IMR-90 (cell line): Measurements from ENCODE around the gene SP2. TPM values are rescaled to one million over a fixed set of nuclear protein-coding genes. Genes with fewer than 3 reads are reported as not detected.

Experiments
- ATAC-seq: fragments of 200-7000 bp; cut with Tn5 transposase; 2 replicates; pipeline ENCODE4 v1.9.1; 2020; ENCODE audit warnings: low read depth, mild to moderate bottlenecking, moderate library complexity
- BruUV-seq: library from RNA; stranded (reverse); fragments of 400-500 nt; replicated peaks from 2 replicates; lab custom pipeline; 2021; lab: Mats Ljungman, UMichigan
- CTCF ChIA-PET: fragments of 300-600 bp; formaldehyde crosslinking; extraction: SDS; loops from one replicate; lab custom pipeline; 2021; ENCODE audit warnings: antibody characterized with exemption; lab: Yijun Ruan, JAX
- POLR2A ChIA-PET: fragments of 300-600 bp; sonication (Branson Sonifier 250); formaldehyde crosslinking; loops from one replicate; lab custom pipeline; 2022; ENCODE audit warnings: antibody characterized with exemption; ENCODE audit not compliant: unreplicated experiment; lab: Charles Lee
- DNase-seq: peaks from one replicate; pipeline ENCODE4 v3.0.0; 2013
- H2AFZ ChIP-seq: replicated peaks from 2 replicates; pipeline ENCODE3; 2013; ENCODE audit warnings: low read length, mild to moderate bottlenecking; ENCODE audit not compliant: poor library complexity
- H2AK5ac ChIP-seq: 2 replicates; pipeline ENCODE4 v1.6.1; 2013; ENCODE audit warnings: low read depth, low read length, inconsistent platforms
- H2AK9ac ChIP-seq: replicated peaks from 2 replicates; pipeline ENCODE3; 2013; ENCODE audit warnings: mild to moderate bottlenecking, low read depth, low read length, moderate library complexity; ENCODE audit not compliant: poor library complexity
- H2BK120ac ChIP-seq: 2 replicates; pipeline ENCODE4 v1.6.1; 2013; ENCODE audit warnings: low read depth, low read length, inconsistent platforms
- H2BK15ac ChIP-seq: 3 replicates; pipeline ENCODE4 v1.6.1; 2013; ENCODE audit warnings: low read depth, low read length, inconsistent platforms
- H2BK20ac ChIP-seq: 2 replicates; pipeline ENCODE4 v1.6.1; 2013; ENCODE audit warnings: low read depth, mild to moderate bottlenecking, inconsistent platforms, low read length, moderate library complexity
- H2BK5ac ChIP-seq: 2 replicates; pipeline ENCODE4 v1.6.1; 2013; ENCODE audit warnings: mild to moderate bottlenecking, low read depth, low read length, inconsistent platforms; ENCODE audit not compliant: poor library complexity, severe bottlenecking
- H3K14ac ChIP-seq: replicated peaks from 2 replicates; pipeline ENCODE4 v1.6.1; 2013; ENCODE audit warnings: low read depth, low read length, inconsistent platforms
- H3K18ac ChIP-seq: 2 replicates; pipeline ENCODE4 v1.6.1; 2013; ENCODE audit warnings: low read depth, low read length, control low read depth
- H3K23ac ChIP-seq: 2 replicates; pipeline ENCODE4 v1.6.1; 2013; ENCODE audit warnings: low read depth, low read length, inconsistent platforms
- H3K27ac ChIP-seq: 2 replicates; pipeline ENCODE4 v1.5.1; 2013; ENCODE audit warnings: mild to moderate bottlenecking, control low read depth, low read length; ENCODE audit not compliant: insufficient read depth
- H3K27me3 ChIP-seq: 2 replicates; pipeline ENCODE4 v1.6.1; 2013; ENCODE audit warnings: low read length; ENCODE audit not compliant: control insufficient read depth, insufficient read depth
- H3K36me3 ChIP-seq: 2 replicates; pipeline ENCODE4 v1.6.1; 2013; ENCODE audit warnings: low read length, mixed read lengths; ENCODE audit not compliant: control insufficient read depth, insufficient read depth
- H3K4ac ChIP-seq: 2 replicates; pipeline ENCODE4 v1.6.1; 2013; ENCODE audit warnings: low read depth, low read length, inconsistent platforms
- H3K4me1 ChIP-seq: 2 replicates; pipeline ENCODE4 v1.6.1; 2013; ENCODE audit warnings: low read length, mixed read lengths; ENCODE audit not compliant: control insufficient read depth, insufficient read depth
- H3K4me2 ChIP-seq: 2 replicates; pipeline ENCODE4 v1.6.1; 2013; ENCODE audit warnings: low read depth, mild to moderate bottlenecking, control low read depth, low read length, moderate library complexity
- H3K4me3 ChIP-seq: 2 replicates; pipeline ENCODE4 v1.5.1; 2013; ENCODE audit warnings: low read depth, mild to moderate bottlenecking, control low read depth, low read length, moderate library complexity; ENCODE audit not compliant: insufficient read depth
- H3K56ac ChIP-seq: 2 replicates; pipeline ENCODE4 v1.6.1; 2013; ENCODE audit warnings: low read length, inconsistent platforms; ENCODE audit not compliant: insufficient read depth; ENCODE audit errors: extremely low read depth
- H3K79me1 ChIP-seq, 2 experiments: 2 replicates each; pipeline ENCODE4 v1.6.1; 2013; ENCODE audit warnings: low read length in 2 of 2, inconsistent platforms in 1 of 2, low read depth in 1 of 2
- H3K9ac ChIP-seq: 2 replicates; pipeline ENCODE4 v1.6.1; 2013; ENCODE audit warnings: low read depth, low read length, control low read depth
- H3K9me1 ChIP-seq: 2 replicates; pipeline ENCODE4 v1.6.1; 2013; ENCODE audit warnings: low read length, inconsistent platforms; ENCODE audit not compliant: insufficient read depth
- H3K9me3 ChIP-seq: 2 replicates; pipeline ENCODE4 v1.6.1; 2013; ENCODE audit warnings: low read length; ENCODE audit not compliant: control insufficient read depth, insufficient read depth
- H4K20me1 ChIP-seq: 2 replicates; pipeline ENCODE4 v1.6.1; 2013; ENCODE audit warnings: low read length, inconsistent platforms; ENCODE audit not compliant: insufficient read depth
- H4K5ac ChIP-seq: 2 replicates; pipeline ENCODE4 v1.6.1; 2013; ENCODE audit warnings: mild to moderate bottlenecking, low read depth, low read length, control low read depth
- H4K8ac ChIP-seq, 2 experiments: 2 replicates each; pipeline ENCODE4 v1.6.1; 2013; ENCODE audit warnings: low read depth in 2 of 2, low read length in 2 of 2, control low read depth in 1 of 2, inconsistent platforms in 1 of 2
- H4K91ac ChIP-seq: 2 replicates; pipeline ENCODE4 v1.6.1; 2013; ENCODE audit warnings: low read depth, low read length, inconsistent platforms; ENCODE audit not compliant: insufficient read depth
- BHLHE40 ChIP-seq: fragments of 150-350 bp; IDR thresholded peaks from 2 replicates; pipeline ENCODE4 v1.6.1; 2016; ENCODE audit warnings: mild to moderate bottlenecking, low read depth, low read length
- CEBPB ChIP-seq: IDR thresholded peaks from 2 replicates; pipeline ENCODE4 v1.6.1; 2012; ENCODE audit warnings: low read depth, low read length, improper control_type of control experiment
- CHD1 ChIP-seq: IDR thresholded peaks from 2 replicates; pipeline ENCODE4 v1.6.1; 2012; ENCODE audit warnings: low read depth, low read length, improper control_type of control experiment
- FOS ChIP-seq: fragments of 150-350 bp; IDR thresholded peaks from 2 replicates; pipeline ENCODE4 v1.6.1; 2016; ENCODE audit warnings: low read depth, low read length
- MAFK ChIP-seq: IDR thresholded peaks from 2 replicates; pipeline ENCODE4 v1.6.1; 2012; ENCODE audit warnings: low read depth, low read length, improper control_type of control experiment
- POLR2A ChIP-seq: IDR thresholded peaks from 2 replicates; pipeline ENCODE4 v1.6.1; 2012; ENCODE audit warnings: mild to moderate bottlenecking, low read depth, low read length
- RAD21 ChIP-seq: IDR thresholded peaks from 2 replicates; pipeline ENCODE4 v1.6.1; 2012; ENCODE audit warnings: low read length, improper control_type of control experiment
- RFX5 ChIP-seq: IDR thresholded peaks from 2 replicates; pipeline ENCODE4 v1.8.0; 2012; ENCODE audit warnings: low read depth, mild to moderate bottlenecking, low read length, moderate library complexity
- WGBS, 2 experiments: methylation state at CpG; one replicate each; pipeline versions ENCODE4 v1.1.5 to v1.1.7; 2013; ENCODE audit warnings: missing lambda C conversion rate in 2 of 2; ENCODE audit not compliant: insufficient read length in 1 of 2; ENCODE audit errors: extremely low coverage in 2 of 2; 5-methylcytosine and 5-hydroxymethylcytosine counted together
- dilution Hi-C: fragments of 300-500 bp; cut with HindIII; formaldehyde crosslinking; loops from one replicate; pipeline ENCODE4 v1.14.3; 2018; ENCODE audit warnings: low sequenced_read_pairs; ENCODE audit not compliant: unreplicated experiment
- in situ Hi-C: fragments of 300-500 bp; cut with MboI; formaldehyde crosslinking; loops from 3 replicates; pipeline ENCODE4 v1.14.3; 2019; ENCODE audit warnings: low sequenced_read_pairs, inconsistent platforms, mixed read lengths
- intact Hi-C: fragments of 100-400 bp; cut with micrococcal nuclease; formaldehyde crosslinking; loops from 2 replicates; pipeline ENCODE4 v1.10.0; 2022
- polyA plus RNA-seq, 3 experiments: library from polyadenylated mRNA; depleted of rRNA; stranded (reverse); fragments of >200 nt; gene quantifications; 2 replicates each; pipeline ENCODE4 v1.2.3, GENCODE V29; 2012; ENCODE audit warnings: low replicate concordance in 1 of 3
- total RNA-seq: library from RNA; depleted of rRNA; stranded (reverse); fragments of >200 nt; gene quantifications from 2 replicates; pipeline ENCODE4 v1.2.3, GENCODE V29; 2012
- TF ChIP-seq, protein P1 (sequence below): conservative IDR thresholded peaks from 2 replicates; pipeline ENCODE4 v1.5.1; 2012; ENCODE audit warnings: mild to moderate bottlenecking, low read depth, low read length, improper control_type of control experiment
- TF ChIP-seq, protein P2 (sequence below): fragments of 150-350 bp; IDR thresholded peaks from 2 replicates; pipeline ENCODE4 v1.6.1; 2016; ENCODE audit warnings: low read depth, mild to moderate bottlenecking, low read length, moderate library complexity, borderline replicate concordance

The SP2 gene
- total and polyA plus RNA-seq, 2 of the 4 experiments (the other 2 are of a cell fraction), result 0.72 to 13.8 TPM

DNA sequence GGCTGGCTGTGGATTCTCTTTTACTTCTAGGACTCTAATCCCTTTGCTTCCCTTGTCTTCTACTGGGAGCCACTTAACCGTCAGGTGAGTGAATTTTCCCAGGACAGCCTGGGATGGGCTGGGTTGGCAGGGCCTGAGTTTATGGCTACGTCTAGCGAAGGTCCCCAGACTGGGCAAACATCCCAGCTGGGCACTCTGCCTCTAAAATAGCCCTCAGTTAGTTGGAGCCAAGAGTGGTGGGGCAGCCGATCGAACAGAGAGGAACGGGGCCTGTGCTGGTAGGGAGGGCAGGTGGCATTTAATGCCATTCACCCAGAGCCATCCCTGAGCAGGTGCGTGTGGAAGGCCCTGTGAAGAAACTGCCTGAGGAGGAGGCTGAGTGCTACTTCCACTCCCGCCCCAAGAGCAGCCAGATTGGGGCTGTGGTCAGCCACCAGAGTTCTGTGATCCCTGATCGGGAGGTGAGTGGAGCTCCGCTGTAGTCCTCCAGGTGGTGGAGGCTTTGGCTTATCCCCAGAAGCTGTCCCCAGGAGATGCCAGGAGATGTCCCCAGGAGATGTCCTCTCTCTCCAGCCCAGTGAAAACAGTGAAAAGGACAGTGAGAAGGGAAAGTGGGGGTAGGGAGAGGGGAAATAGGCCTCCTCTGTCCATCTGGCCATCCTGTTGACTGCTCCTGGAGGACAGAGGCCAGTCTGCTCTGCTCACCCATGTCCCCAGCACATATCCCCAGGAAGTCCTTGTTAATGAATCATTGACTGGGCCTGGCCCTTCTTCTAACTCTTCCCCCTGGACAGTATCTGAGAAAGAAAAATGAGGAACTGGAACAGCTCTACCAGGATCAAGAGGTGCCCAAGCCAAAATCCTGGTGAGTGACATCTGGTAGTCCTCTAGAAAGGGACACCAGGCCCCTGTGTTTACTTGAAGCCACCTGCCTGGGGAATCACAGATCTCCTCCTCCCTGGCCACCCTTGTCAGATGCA is 49.8 kb downstream of the SP2 start (continued):
- TF ChIP-seq, protein P1, sequence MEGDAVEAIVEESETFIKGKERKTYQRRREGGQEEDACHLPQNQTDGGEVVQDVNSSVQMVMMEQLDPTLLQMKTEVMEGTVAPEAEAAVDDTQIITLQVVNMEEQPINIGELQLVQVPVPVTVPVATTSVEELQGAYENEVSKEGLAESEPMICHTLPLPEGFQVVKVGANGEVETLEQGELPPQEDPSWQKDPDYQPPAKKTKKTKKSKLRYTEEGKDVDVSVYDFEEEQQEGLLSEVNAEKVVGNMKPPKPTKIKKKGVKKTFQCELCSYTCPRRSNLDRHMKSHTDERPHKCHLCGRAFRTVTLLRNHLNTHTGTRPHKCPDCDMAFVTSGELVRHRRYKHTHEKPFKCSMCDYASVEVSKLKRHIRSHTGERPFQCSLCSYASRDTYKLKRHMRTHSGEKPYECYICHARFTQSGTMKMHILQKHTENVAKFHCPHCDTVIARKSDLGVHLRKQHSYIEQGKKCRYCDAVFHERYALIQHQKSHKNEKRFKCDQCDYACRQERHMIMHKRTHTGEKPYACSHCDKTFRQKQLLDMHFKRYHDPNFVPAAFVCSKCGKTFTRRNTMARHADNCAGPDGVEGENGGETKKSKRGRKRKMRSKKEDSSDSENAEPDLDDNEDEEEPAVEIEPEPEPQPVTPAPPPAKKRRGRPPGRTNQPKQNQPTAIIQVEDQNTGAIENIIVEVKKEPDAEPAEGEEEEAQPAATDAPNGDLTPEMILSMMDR, result no peak

DNA sequence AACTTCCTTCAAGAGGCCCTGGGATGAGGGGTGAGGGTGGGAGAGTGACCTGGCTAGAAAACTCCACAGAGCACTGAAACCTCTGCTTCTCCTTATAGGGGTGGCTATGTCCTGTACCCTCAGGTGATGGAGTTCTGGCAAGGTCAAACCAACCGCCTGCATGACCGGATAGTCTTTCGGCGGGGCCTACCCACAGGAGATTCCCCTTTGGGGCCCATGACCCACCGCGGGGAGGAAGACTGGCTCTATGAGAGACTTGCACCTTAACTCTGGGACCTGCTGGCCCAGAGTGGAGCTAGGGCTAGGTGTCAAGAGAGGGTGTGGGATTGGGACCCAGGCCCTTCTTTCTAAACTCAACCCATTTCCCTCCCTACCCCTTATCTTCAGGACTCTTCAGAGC is 50.5 kb downstream of the SP2 start:
- H4K5ac ChIP-seq, result no peak overlapping the region
- no peaks in the 10 kb centered on the region for H3K9me1 ChIP-seq
- intact Hi-C loops, result loop anchor here (5.0 kb wide), 1 partner anchor 104 kb away; the partner anchor contains the start of gene SCRN2
- no peak overlapping the region for H2AK5ac ChIP-seq
- H3K27ac ChIP-seq, result no peak overlapping the region
- no peak overlapping the region for H4K91ac ChIP-seq
- no peak overlapping the region for H2BK15ac ChIP-seq
- H4K8ac ChIP-seq, result no peak overlapping the region
- peaks cover 5% of the 10 kb centered on the region for H3K4me1 ChIP-seq
- peaks cover 5 to 18% of the 10 kb centered on the region in 2 experiments; a peak in 3 of 4 replicates for H3K79me1 ChIP-seq
- H3K27me3 ChIP-seq, result no peaks in the 10 kb centered on the region
- H3K4me2 ChIP-seq, result no peak overlapping the region
- BruUV-seq, result no TSS peak
- no peak overlapping the region for H3K23ac ChIP-seq
- no peak overlapping the region for H3K4me3 ChIP-seq
- peaks cover 2% of the 10 kb centered on the region for H3K36me3 ChIP-seq
- dilution Hi-C loops, result no loop called here
- no peaks in the 10 kb centered on the region for H3K9me3 ChIP-seq
- no peak overlapping the region for H2BK5ac ChIP-seq
- ChIA-PET POLR2A (no interaction called here), CTCF (interaction anchor here (0.6 to 1.5 kb wide), 9 partner anchors 9 to 154 kb away, joined by 3 to 8 read pairs (median 4); partner anchors contain the start of genes CDK5RAP3 and SCRN2)
- no peak overlapping the region for H3K4ac ChIP-seq
- WGBS, 2 experiments, result no CpG with 5 or more reads among the region's 6 CpGs
- H2AFZ ChIP-seq, result no peak overlapping the region
- H3K18ac ChIP-seq, result no peak overlapping the region
- H2AK9ac ChIP-seq, result no peak overlapping the region
- no peak overlapping the region for H3K9ac ChIP-seq
- no peak overlapping the region for H2BK120ac ChIP-seq
- H2BK20ac ChIP-seq, result no peak overlapping the region
- no peak for ATAC-seq
- H3K56ac ChIP-seq, result no peak overlapping the region
- H3K14ac ChIP-seq, result no peak overlapping the region
- peaks cover 2% of the 10 kb centered on the region; the same call in 1 of the 2 replicates for H4K20me1 ChIP-seq
- in situ Hi-C loops, result no loop called here
- DNase-seq, result no peak
- TF ChIP-seq CHD1, result no peak
- TF ChIP-seq RAD21, result no peak
- no peak for TF ChIP-seq CEBPB
- TF ChIP-seq, protein P2, sequence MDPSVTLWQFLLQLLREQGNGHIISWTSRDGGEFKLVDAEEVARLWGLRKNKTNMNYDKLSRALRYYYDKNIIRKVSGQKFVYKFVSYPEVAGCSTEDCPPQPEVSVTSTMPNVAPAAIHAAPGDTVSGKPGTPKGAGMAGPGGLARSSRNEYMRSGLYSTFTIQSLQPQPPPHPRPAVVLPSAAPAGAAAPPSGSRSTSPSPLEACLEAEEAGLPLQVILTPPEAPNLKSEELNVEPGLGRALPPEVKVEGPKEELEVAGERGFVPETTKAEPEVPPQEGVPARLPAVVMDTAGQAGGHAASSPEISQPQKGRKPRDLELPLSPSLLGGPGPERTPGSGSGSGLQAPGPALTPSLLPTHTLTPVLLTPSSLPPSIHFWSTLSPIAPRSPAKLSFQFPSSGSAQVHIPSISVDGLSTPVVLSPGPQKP, result no peak
- TF ChIP-seq, protein P1, result no peak
- no peak for TF ChIP-seq FOS
- TF ChIP-seq POLR2A, result no peak
- no peak for TF ChIP-seq RFX5
- no peak for TF ChIP-seq BHLHE40
- TF ChIP-seq MAFK, result no peak
